H9 (cell line): ENCODE measurements around the gene DAZAP2. TPM values are rescaled to one million over a fixed set of nuclear protein-coding genes. Genes with fewer than 3 reads are reported as not detected.

Experiments used
- DNase-seq: peaks from one replicate; pipeline ENCODE4 v3.0.0-alpha.2; 2017
- H2AFZ ChIP-seq: one replicate; pipeline ENCODE4 v1.6.1; 2013; ENCODE audit warnings: mild to moderate bottlenecking, low read length, control low read depth, moderate library complexity
- H2AK5ac ChIP-seq: 2 replicates; pipeline ENCODE4 v1.6.1; 2013; ENCODE audit warnings: low read length, control low read depth, mixed read lengths; ENCODE audit not compliant: insufficient read length
- H2BK120ac ChIP-seq: one replicate; pipeline ENCODE4 v1.6.1; 2013; ENCODE audit warnings: low read depth, mild to moderate bottlenecking, low read length, control low read depth, inconsistent platforms; ENCODE audit not compliant: poor library complexity, severe bottlenecking
- H2BK12ac ChIP-seq: 2 replicates; pipeline ENCODE4 v1.6.1; 2013; ENCODE audit warnings: low read length, control low read depth, mixed read lengths, low read depth; ENCODE audit not compliant: insufficient read length
- H2BK15ac ChIP-seq: 2 replicates; pipeline ENCODE4 v1.6.1; 2013; ENCODE audit warnings: low read depth, low read length, control low read depth
- H2BK20ac ChIP-seq: one replicate; pipeline ENCODE4 v1.6.1; 2013; ENCODE audit warnings: low read depth, mild to moderate bottlenecking, low read length, control low read depth, inconsistent platforms; ENCODE audit not compliant: poor library complexity, severe bottlenecking
- H2BK5ac ChIP-seq: 2 replicates; pipeline ENCODE4 v1.6.1; 2013; ENCODE audit warnings: low read length, control low read depth, mixed read lengths; ENCODE audit not compliant: insufficient read length
- H3K14ac ChIP-seq: 2 replicates; pipeline ENCODE4 v1.6.1; 2013; ENCODE audit warnings: low read length, control low read depth; ENCODE audit not compliant: insufficient read depth
- H3K18ac ChIP-seq: 2 replicates; pipeline ENCODE4 v1.6.1; 2013; ENCODE audit warnings: low read depth, mild to moderate bottlenecking, mixed read lengths, low read length, control low read depth; ENCODE audit not compliant: insufficient read length
- H3K23ac ChIP-seq: 2 replicates; pipeline ENCODE4 v1.6.1; 2013; ENCODE audit warnings: low read length, control low read depth, mixed read lengths, low read depth; ENCODE audit not compliant: insufficient read length
- H3K23me2 ChIP-seq: 2 replicates; pipeline ENCODE4 v1.6.1; 2013; ENCODE audit warnings: low read depth, mild to moderate bottlenecking, mixed read lengths, low read length, control low read depth; ENCODE audit not compliant: insufficient read length, poor library complexity, severe bottlenecking
- H3K27ac ChIP-seq: 2 replicates; pipeline ENCODE4 v1.5.1; 2013; ENCODE audit warnings: low read length, control low read depth, mixed read lengths, low read depth; ENCODE audit not compliant: insufficient read length
- H3K27me3 ChIP-seq: 2 replicates; pipeline ENCODE4 v1.6.1; 2013; ENCODE audit warnings: low read length, control low read depth, inconsistent platforms; ENCODE audit not compliant: insufficient read depth
- H3K4ac ChIP-seq: 2 replicates; pipeline ENCODE4 v1.6.1; 2013; ENCODE audit warnings: low read depth, mild to moderate bottlenecking, control low read depth, inconsistent platforms, low read length, moderate library complexity
- H3K4me1 ChIP-seq: 2 replicates; pipeline ENCODE4 v1.6.1; 2013; ENCODE audit warnings: low read length, control low read depth, inconsistent platforms; ENCODE audit not compliant: insufficient read depth
- H3K4me2 ChIP-seq: 2 replicates; pipeline ENCODE4 v1.6.1; 2013; ENCODE audit warnings: low read length, control low read depth, mixed read lengths; ENCODE audit not compliant: insufficient read length, insufficient read depth
- H3K56ac ChIP-seq: 2 replicates; pipeline ENCODE4 v1.6.1; 2013; ENCODE audit warnings: low read depth, mild to moderate bottlenecking, mixed read lengths, low read length, control low read depth; ENCODE audit not compliant: insufficient read length
- H3K79me1 ChIP-seq: 2 replicates; pipeline ENCODE4 v1.6.1; 2013; ENCODE audit warnings: low read depth, mild to moderate bottlenecking, moderate library complexity, low read length, control low read depth, inconsistent platforms; ENCODE audit not compliant: insufficient read depth, poor library complexity, severe bottlenecking
- H3K79me2 ChIP-seq: 2 replicates; pipeline ENCODE4 v1.6.1; 2013; ENCODE audit warnings: low read length, control low read depth, inconsistent platforms; ENCODE audit not compliant: insufficient read depth
- H3K9ac ChIP-seq: 2 replicates; pipeline ENCODE4 v1.6.1; 2013; ENCODE audit warnings: low read length, control low read depth, mixed read lengths; ENCODE audit not compliant: insufficient read length; ENCODE audit errors: extremely low read depth
- H3K9me3 ChIP-seq: one replicate; pipeline ENCODE4 v1.6.1; 2013; ENCODE audit warnings: low read depth, low read length, inconsistent platforms; ENCODE audit not compliant: control insufficient read depth
- H3T11ph ChIP-seq: one replicate; pipeline ENCODE4 v1.6.1; 2013; ENCODE audit warnings: mild to moderate bottlenecking, low read length, control low read depth, inconsistent platforms
- H4K20me1 ChIP-seq: one replicate; pipeline ENCODE4 v1.6.1; 2013; ENCODE audit not compliant: control insufficient read depth, insufficient read length, insufficient read depth
- H4K5ac ChIP-seq: 2 replicates; pipeline ENCODE4 v1.6.1; 2013; ENCODE audit warnings: low read depth, mild to moderate bottlenecking, mixed read lengths, low read length, control low read depth; ENCODE audit not compliant: insufficient read length
- H4K8ac ChIP-seq: replicated peaks from 2 replicates; pipeline ENCODE4 v1.6.1; 2013; ENCODE audit warnings: low read length, control low read depth, mixed read lengths, low read depth; ENCODE audit not compliant: insufficient read length
- H4K91ac ChIP-seq: 2 replicates; pipeline ENCODE4 v1.6.1; 2013; ENCODE audit warnings: low read depth, mild to moderate bottlenecking, moderate library complexity, mixed read lengths, low read length, control low read depth; ENCODE audit not compliant: insufficient read length
- H3K27ac Mint-ChIP-seq, 3 experiments: 2 replicates in 2 of 3; 3 replicates in 1 of 3; pipeline ENCODE4 v1.8.0; 2020 to 2021; ENCODE audit warnings: mixed read lengths in 3 of 3, mild to moderate bottlenecking in 1 of 3, moderate library complexity in 1 of 3
- H3K27me3 Mint-ChIP-seq: 2 replicates; pipeline ENCODE4 v1.8.0; 2021; ENCODE audit warnings: low read depth, mild to moderate bottlenecking, moderate library complexity, mixed read lengths
- H3K36me3 Mint-ChIP-seq, 3 experiments: 2 replicates in 2 of 3; 3 replicates in 1 of 3; pipeline ENCODE4 v1.8.0; 2020 to 2021; ENCODE audit warnings: low read depth in 3 of 3, mixed read lengths in 3 of 3; ENCODE audit not compliant: insufficient read depth in 1 of 3
- H3K4me1 Mint-ChIP-seq, 2 experiments: 2 replicates each; pipeline ENCODE4 v1.8.0; 2020; ENCODE audit warnings: mixed read lengths in 2 of 2
- H3K4me3 Mint-ChIP-seq, 2 experiments: 2 replicates in 1 of 2; 3 replicates in 1 of 2; pipeline ENCODE4 v1.8.0; 2020 to 2021; ENCODE audit warnings: mild to moderate bottlenecking in 2 of 2, mixed read lengths in 2 of 2, moderate library complexity in 1 of 2
- H3K9me3 Mint-ChIP-seq, 2 experiments: 2 replicates in 1 of 2; 3 replicates in 1 of 2; pipeline ENCODE4 v1.8.0; 2020; ENCODE audit warnings: mild to moderate bottlenecking in 2 of 2, mixed read lengths in 2 of 2, moderate library complexity in 1 of 2
- WGBS: extraction: QIAGEN DNeasy Blood & Tissue Kit; methylation state at CpG from one replicate; pipeline ENCODE4 v1.1.7; 2013; ENCODE audit warnings: missing lambda C conversion rate, low lambda C conversion rate, mixed read lengths; ENCODE audit not compliant: insufficient read length; ENCODE audit errors: extremely low coverage; 5-methylcytosine and 5-hydroxymethylcytosine counted together
- total RNA-seq: library from RNA; stranded (reverse); gene quantifications from 2 replicates; pipeline ENCODE4 v1.2.1, GENCODE V29; 2021
- TF ChIP-seq, protein P1 (sequence below): fragments of 200-600 bp; sonication (generic); conservative IDR thresholded peaks from 3 replicates; pipeline ENCODE4 v1.8.0; 2021; ENCODE audit warnings: antibody characterized with exemption, mild to moderate bottlenecking

DAZAP2 gene
- total RNA-seq, 1 experiment from 2014 or later: 23.6 TPM

DNA sequence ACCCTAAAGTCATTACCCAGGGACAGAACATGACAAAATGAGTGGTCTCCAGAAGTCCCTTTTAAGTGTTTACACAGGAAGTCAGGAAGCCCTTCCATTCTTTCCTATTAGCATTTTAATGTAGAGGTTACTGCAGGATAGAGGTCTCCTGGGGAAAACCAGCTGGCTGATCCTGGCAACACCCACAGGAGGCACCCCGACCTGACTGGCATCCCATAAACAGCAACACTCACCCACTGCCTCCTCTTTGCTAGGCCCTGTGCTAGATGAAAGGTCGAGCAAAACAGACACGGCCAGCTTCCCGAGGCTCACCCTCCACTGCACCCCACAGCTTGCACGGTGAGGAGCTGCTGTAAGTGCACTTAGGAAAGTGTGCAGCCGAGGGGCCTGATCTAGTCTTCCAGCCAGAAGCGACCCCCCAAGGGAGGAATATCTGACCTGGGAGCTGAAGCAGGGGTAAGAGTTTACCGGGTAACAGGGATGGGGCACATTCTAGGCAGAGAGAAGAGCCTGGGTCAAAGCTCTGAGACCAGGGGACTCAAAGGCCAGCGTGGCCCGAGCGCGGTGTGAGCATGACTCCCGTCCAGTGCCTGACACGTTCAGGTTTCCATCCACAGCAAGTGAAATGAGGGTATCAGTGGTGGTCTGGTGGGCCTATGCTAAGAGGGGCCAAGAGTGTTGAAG is 9.0 kb downstream of the DAZAP2 start:
- peak overlapping the region; percentile 91 to 96 (median 94) for H3K27ac Mint-ChIP-seq
- H3K27me3 Mint-ChIP-seq: no peaks in the 10 kb centered on the region
- H3K4me3 Mint-ChIP-seq: peak overlapping the region; percentile 22 to 69
- H2BK12ac ChIP-seq: no peak overlapping the region
- H4K91ac ChIP-seq: no peak overlapping the region
- no peaks in the 10 kb centered on the region for H3K9me3 Mint-ChIP-seq
- WGBS: no CpG with 5 or more reads among the region's 14 CpGs
- no peak overlapping the region for H3K23ac ChIP-seq
- no peak overlapping the region for H3K9ac ChIP-seq
- peak; percentile 54 for DNase-seq
- no peak overlapping the region for H4K5ac ChIP-seq
- H3K27ac ChIP-seq: no peak overlapping the region
- H4K20me1 ChIP-seq: no peaks in the 10 kb centered on the region
- no peak overlapping the region for H4K8ac ChIP-seq
- H3K79me2 ChIP-seq: no peaks in the 10 kb centered on the region
- no peaks in the 10 kb centered on the region for H3K27me3 ChIP-seq
- H2BK120ac ChIP-seq: no peak overlapping the region
- H3K56ac ChIP-seq: no peak overlapping the region
- H3K14ac ChIP-seq: no peak overlapping the region; the same call in 1 of the 2 replicates
- no peaks in the 10 kb centered on the region for H3K23me2 ChIP-seq
- H3K79me1 ChIP-seq: no peaks in the 10 kb centered on the region
- no peak overlapping the region for H3K4ac ChIP-seq
- no peak overlapping the region for H2BK5ac ChIP-seq
- H2AFZ ChIP-seq: no peak overlapping the region
- H2AK5ac ChIP-seq: no peak overlapping the region
- peak overlapping the region; percentile 24 for H3K4me2 ChIP-seq
- peaks cover 31 to 32% of the 10 kb centered on the region in 2 experiments for H3K4me1 Mint-ChIP-seq
- TF ChIP-seq, protein P1, sequence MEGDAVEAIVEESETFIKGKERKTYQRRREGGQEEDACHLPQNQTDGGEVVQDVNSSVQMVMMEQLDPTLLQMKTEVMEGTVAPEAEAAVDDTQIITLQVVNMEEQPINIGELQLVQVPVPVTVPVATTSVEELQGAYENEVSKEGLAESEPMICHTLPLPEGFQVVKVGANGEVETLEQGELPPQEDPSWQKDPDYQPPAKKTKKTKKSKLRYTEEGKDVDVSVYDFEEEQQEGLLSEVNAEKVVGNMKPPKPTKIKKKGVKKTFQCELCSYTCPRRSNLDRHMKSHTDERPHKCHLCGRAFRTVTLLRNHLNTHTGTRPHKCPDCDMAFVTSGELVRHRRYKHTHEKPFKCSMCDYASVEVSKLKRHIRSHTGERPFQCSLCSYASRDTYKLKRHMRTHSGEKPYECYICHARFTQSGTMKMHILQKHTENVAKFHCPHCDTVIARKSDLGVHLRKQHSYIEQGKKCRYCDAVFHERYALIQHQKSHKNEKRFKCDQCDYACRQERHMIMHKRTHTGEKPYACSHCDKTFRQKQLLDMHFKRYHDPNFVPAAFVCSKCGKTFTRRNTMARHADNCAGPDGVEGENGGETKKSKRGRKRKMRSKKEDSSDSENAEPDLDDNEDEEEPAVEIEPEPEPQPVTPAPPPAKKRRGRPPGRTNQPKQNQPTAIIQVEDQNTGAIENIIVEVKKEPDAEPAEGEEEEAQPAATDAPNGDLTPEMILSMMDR: no peak
- no peak overlapping the region for H2BK20ac ChIP-seq
- peaks cover 7% of the 10 kb centered on the region; the same call in 1 of the 2 replicates for H3K4me1 ChIP-seq
- H3K9me3 ChIP-seq: no peaks in the 10 kb centered on the region
- no peak overlapping the region for H3K18ac ChIP-seq
- H3K36me3 Mint-ChIP-seq: peaks cover 8 to 23% (median 15%) of the 10 kb centered on the region in 3 experiments; a peak in 6 of 7 replicates
- H3T11ph ChIP-seq: no peak overlapping the region
- H2BK15ac ChIP-seq: no peak overlapping the region
